Measurements from ENCODE around the gene GAR1. TPM values are rescaled to one million over a fixed set of nuclear protein-coding genes. Genes with fewer than 3 reads are reported as not detected.

Gene GAR1
- total RNA-seq, 1 donor from 2014 or later: not detected

DNA sequence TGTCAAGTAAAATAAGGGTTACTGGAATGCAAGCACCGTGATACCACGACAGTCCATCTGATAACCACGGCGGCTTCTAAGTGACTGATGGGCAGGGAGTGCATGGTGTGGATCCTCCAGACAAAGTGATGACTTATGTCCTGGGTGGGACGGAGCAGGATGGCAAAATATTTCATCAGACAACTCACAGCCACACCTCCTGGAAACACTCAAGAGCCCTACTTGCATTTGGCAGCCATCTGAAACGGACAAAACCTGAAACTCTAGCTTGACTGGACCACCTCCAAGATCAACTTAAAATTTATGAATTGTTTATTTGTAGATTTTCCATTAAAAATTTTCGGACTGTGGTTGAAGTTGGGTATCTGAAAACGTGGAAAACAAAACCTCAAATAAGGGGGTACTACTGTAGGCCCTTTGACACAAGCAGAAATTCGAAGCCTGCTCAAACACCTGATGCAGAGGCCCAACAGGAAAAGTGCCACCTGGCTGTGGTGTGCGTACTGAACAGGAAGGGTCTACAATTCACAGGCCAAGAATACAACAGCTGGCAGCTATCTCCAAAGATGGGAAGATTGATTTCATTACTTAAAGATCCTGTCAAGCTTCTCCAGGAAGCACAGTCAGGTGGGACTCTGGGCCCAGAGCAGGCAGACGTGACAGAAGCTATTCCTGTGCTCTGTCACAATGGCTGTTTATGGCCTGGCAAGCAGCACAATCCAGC lies 58.4 kb downstream of the GAR1 start:
- TF ChIP-seq, protein P1, sequence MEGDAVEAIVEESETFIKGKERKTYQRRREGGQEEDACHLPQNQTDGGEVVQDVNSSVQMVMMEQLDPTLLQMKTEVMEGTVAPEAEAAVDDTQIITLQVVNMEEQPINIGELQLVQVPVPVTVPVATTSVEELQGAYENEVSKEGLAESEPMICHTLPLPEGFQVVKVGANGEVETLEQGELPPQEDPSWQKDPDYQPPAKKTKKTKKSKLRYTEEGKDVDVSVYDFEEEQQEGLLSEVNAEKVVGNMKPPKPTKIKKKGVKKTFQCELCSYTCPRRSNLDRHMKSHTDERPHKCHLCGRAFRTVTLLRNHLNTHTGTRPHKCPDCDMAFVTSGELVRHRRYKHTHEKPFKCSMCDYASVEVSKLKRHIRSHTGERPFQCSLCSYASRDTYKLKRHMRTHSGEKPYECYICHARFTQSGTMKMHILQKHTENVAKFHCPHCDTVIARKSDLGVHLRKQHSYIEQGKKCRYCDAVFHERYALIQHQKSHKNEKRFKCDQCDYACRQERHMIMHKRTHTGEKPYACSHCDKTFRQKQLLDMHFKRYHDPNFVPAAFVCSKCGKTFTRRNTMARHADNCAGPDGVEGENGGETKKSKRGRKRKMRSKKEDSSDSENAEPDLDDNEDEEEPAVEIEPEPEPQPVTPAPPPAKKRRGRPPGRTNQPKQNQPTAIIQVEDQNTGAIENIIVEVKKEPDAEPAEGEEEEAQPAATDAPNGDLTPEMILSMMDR (IDR thresholded peaks at IDR 0.05): no peak
- Histone ChIP-seq H3K4me1 (no peaks in the 10 kb centered on the region), H3K27ac (no peak overlapping the region), H3K4me3 (no peak overlapping the region), H3K27me3 (no peaks in the 10 kb centered on the region), H3K36me3 (no peaks in the 10 kb centered on the region), H3K9me3 (no peaks in the 10 kb centered on the region)
- no peak for DNase-seq (ENCODE audit: low spot score in 2 of 2)
- intact Hi-C loops (cut with DNase I): no loop called here

Other genes with a start within 250 kb of the GAR1 start
- not detected for gene CASP6, start 112.3 kb upstream of the GAR1 start, total RNA-seq
- gene PLA2G12A, start 85.7 kb upstream of the GAR1 start, total RNA-seq: 8.9 TPM
- gene CFI, start 13.8 kb upstream of the GAR1 start, total RNA-seq: 17.8 TPM
- gene RRH, start 12.2 kb downstream of the GAR1 start, total RNA-seq: not detected
- not detected for gene LRIT3, start 32.3 kb downstream of the GAR1 start, total RNA-seq
- gene EGF, start 97.1 kb downstream of the GAR1 start, total RNA-seq: not detected

All from ascending aorta (tissue), 2 donors.